HEK293T (cell line): Measurements from ENCODE around the gene C1orf116.

Experiments used
- CTCF ChIA-PET: fragments of 350-600 bp; formaldehyde crosslinking; extraction: SDS; loops from one replicate; lab custom pipeline; 2021; ENCODE audit warnings: antibody characterized with exemption, inconsistent platforms; lab: Yijun Ruan, JAX
- POLR2A ChIA-PET: fragments of 350-600 bp; formaldehyde crosslinking; extraction: SDS; loops from one replicate; lab custom pipeline; 2020; ENCODE audit warnings: antibody characterized with exemption, inconsistent platforms; lab: Yijun Ruan, JAX
- DNase-seq: peaks from one replicate; pipeline ENCODE4 v3.0.0; 2012; ENCODE audit warnings: mixed read lengths; ENCODE audit errors: extremely low spot score
- ARNT ChIP-seq: fragments of 450-650 bp; IDR thresholded peaks from 2 replicates; pipeline ENCODE4 v1.6.1; 2017; ENCODE audit warnings: mild to moderate bottlenecking
- BHLHE40 ChIP-seq: fragments of 450-650 bp; IDR thresholded peaks from 2 replicates; pipeline ENCODE4 v1.6.1; 2016; ENCODE audit warnings: mild to moderate bottlenecking, moderate library complexity, borderline replicate concordance
- CTBP1 ChIP-seq: fragments of 450-650 bp; IDR thresholded peaks from 2 replicates; pipeline ENCODE4 v1.6.1; 2016; ENCODE audit warnings: borderline replicate concordance
- ELF4 ChIP-seq: fragments of 450-650 bp; IDR thresholded peaks from 2 replicates; pipeline ENCODE4 v1.6.1; 2017; ENCODE audit warnings: antibody characterized with exemption
- FOXA1 ChIP-seq: fragments of 450-650 bp; IDR thresholded peaks from 2 replicates; pipeline ENCODE4 v1.6.1; 2016; ENCODE audit warnings: mild to moderate bottlenecking
- FOXK2 ChIP-seq: fragments of 450-650 bp; IDR thresholded peaks from 2 replicates; pipeline ENCODE4 v1.6.1; 2016; ENCODE audit warnings: mild to moderate bottlenecking
- FOXM1 ChIP-seq: fragments of 450-650 bp; IDR thresholded peaks from 2 replicates; pipeline ENCODE4 v1.6.1; 2017; ENCODE audit warnings: mild to moderate bottlenecking, borderline replicate concordance
- HDGF ChIP-seq: fragments of 450-650 bp; IDR thresholded peaks from 2 replicates; pipeline ENCODE4 v1.6.1; 2017; ENCODE audit warnings: antibody characterized with exemption, borderline replicate concordance
- L3MBTL2 ChIP-seq: fragments of 450-650 bp; conservative IDR thresholded peaks from 2 replicates; pipeline ENCODE4 v1.6.1; 2016; ENCODE audit warnings: mild to moderate bottlenecking
- LEF1 ChIP-seq: fragments of 450-650 bp; IDR thresholded peaks from 2 replicates; pipeline ENCODE4 v1.6.1; 2017; ENCODE audit warnings: mild to moderate bottlenecking, borderline replicate concordance
- NFRKB ChIP-seq: fragments of 450-650 bp; IDR thresholded peaks from 2 replicates; pipeline ENCODE4 v1.6.1; 2016; ENCODE audit warnings: mild to moderate bottlenecking, moderate library complexity
- PKNOX1 ChIP-seq: fragments of 450-650 bp; IDR thresholded peaks from 2 replicates; pipeline ENCODE4 v1.6.1; 2016
- SP1 ChIP-seq: fragments of 450-650 bp; IDR thresholded peaks from 2 replicates; pipeline ENCODE4 v1.6.1; 2017
- SUZ12 ChIP-seq: fragments of 450-650 bp; IDR thresholded peaks from 2 replicates; pipeline ENCODE4 v1.6.1; 2016; ENCODE audit warnings: mild to moderate bottlenecking
- TARDBP ChIP-seq: fragments of 450-650 bp; IDR thresholded peaks from 2 replicates; pipeline ENCODE4 v1.6.1; 2016
- ZNF384 ChIP-seq: fragments of 450-650 bp; IDR thresholded peaks from 2 replicates; pipeline ENCODE4 v1.6.1; 2016

The C1orf116 gene

GRCh38 chr1:207020709-207021107 lies 11.8 kb downstream of the C1orf116 start:
- DNase-seq: no peak
- TF ChIP-seq NFRKB: no peak
- no peak for TF ChIP-seq HDGF
- TF ChIP-seq SP1: no peak
- no peak for TF ChIP-seq L3MBTL2
- TF ChIP-seq LEF1: no peak
- ChIA-PET POLR2A (no interaction called here), CTCF (no interaction called here)

GRCh38 chr1:207020065-207020708 lies 12.4 kb downstream of the C1orf116 start:
- CTCF ChIA-PET: interaction anchor here (1.8 kb wide), 1 partner anchor 16 kb away, joined by 5 read pairs; no protein-coding TSS in a partner anchor
- POLR2A ChIA-PET: no interaction called here
- no peak for DNase-seq
- TF ChIP-seq ZNF384: no peak
- no peak for TF ChIP-seq PKNOX1
- no peak for TF ChIP-seq CTBP1
- TF ChIP-seq FOXA1: no peak
- no peak for TF ChIP-seq BHLHE40
- no peak for TF ChIP-seq SUZ12
- TF ChIP-seq L3MBTL2: no peak
- TF ChIP-seq FOXK2: no peak
- TF ChIP-seq HDGF: no peak
- TF ChIP-seq ELF4: no peak
- TF ChIP-seq ARNT: no peak

- ChIA-PET CTCF (interaction anchor here (1.8 kb wide), 1 partner anchor 15 kb away, joined by 5 read pairs; no protein-coding TSS in a partner anchor), POLR2A (no interaction called here)
- TF ChIP-seq LEF1 (no peak), L3MBTL2 (no peak), FOXM1 (no peak), NFRKB (no peak), HDGF (no peak), ARNT (no peak), SP1 (no peak), SUZ12 (no peak), BHLHE40 (no peak), FOXK2 (no peak)
- DNase-seq: no peak
These were observed 12.9 kb downstream of the C1orf116 start for GRCh38 chr1:207019661-207020060.

- ChIA-PET CTCF (interaction anchor here (1.8 kb wide), 1 partner anchor 15 kb away, joined by 5 read pairs; no protein-coding TSS in a partner anchor), POLR2A (no interaction called here)
- TF ChIP-seq TARDBP (no peak), ELF4 (no peak), SP1 (no peak), PKNOX1 (no peak), HDGF (no peak), L3MBTL2 (no peak), FOXM1 (no peak), LEF1 (no peak), NFRKB (no peak), FOXK2 (no peak), ZNF384 (no peak), ARNT (no peak)
- DNase-seq: no peak
These were observed 13.4 kb downstream of the C1orf116 start for GRCh38 chr1:207019161-207019560.

GRCh38 chr1:207018707-207019106 lies 13.8 kb downstream of the C1orf116 start:
- DNase-seq: no peak
- ChIA-PET POLR2A (no interaction called here), CTCF (interaction anchor here (1.8 kb wide), 1 partner anchor 14 kb away, joined by 5 read pairs; no protein-coding TSS in a partner anchor)
- TF ChIP-seq L3MBTL2 (no peak), NFRKB (no peak), SUZ12 (no peak), FOXK2 (no peak)

GRCh38 chr1:207017615-207018559 lies 14.7 kb downstream of the C1orf116 start:
- CTCF ChIA-PET: interaction anchor here (1.8 kb wide), 1 partner anchor 14 kb away, joined by 5 read pairs; no protein-coding TSS in a partner anchor
- DNase-seq: no peak
- POLR2A ChIA-PET: no interaction called here
- TF ChIP-seq NFRKB (no peak), PKNOX1 (no peak), ARNT (no peak), SUZ12 (no peak), TARDBP (no peak), BHLHE40 (no peak), LEF1 (no peak), SP1 (no peak), ZNF384 (no peak)
